H4 (cell line): ENCODE data around the gene G6PC1. TPM values are rescaled to one million over a fixed set of nuclear protein-coding genes. Genes with fewer than 3 reads are reported as not detected.
"Not testable (repeated sequence)": the region's sequence is repeated elsewhere in the genome, so short reads cannot be mapped to it uniquely, and the experiment has no call there.

ENCODE experiments used
- DNase-seq: peaks from one replicate; pipeline ENCODE4 v3.0.0-alpha.2; 2015; ENCODE audit warnings: low spot score
- total RNA-seq: library from RNA; depleted of rRNA; stranded (reverse); fragments of >200 nt; shearing (Covaris generic); gene quantifications from 2 replicates; pipeline ENCODE4 v1.2.3, GENCODE V29; 2014

The G6PC1 gene
- total RNA-seq, 1 experiment from 2014 or later = not detected

GRCh38 chr17:42901535-42902229 is 1.1 kb downstream of the G6PC1 start:
- DNase-seq = no peak

- DNase-seq = no peak
These were observed 3.5 kb downstream of the G6PC1 start for GRCh38 chr17:42904110-42904469.

DNA sequence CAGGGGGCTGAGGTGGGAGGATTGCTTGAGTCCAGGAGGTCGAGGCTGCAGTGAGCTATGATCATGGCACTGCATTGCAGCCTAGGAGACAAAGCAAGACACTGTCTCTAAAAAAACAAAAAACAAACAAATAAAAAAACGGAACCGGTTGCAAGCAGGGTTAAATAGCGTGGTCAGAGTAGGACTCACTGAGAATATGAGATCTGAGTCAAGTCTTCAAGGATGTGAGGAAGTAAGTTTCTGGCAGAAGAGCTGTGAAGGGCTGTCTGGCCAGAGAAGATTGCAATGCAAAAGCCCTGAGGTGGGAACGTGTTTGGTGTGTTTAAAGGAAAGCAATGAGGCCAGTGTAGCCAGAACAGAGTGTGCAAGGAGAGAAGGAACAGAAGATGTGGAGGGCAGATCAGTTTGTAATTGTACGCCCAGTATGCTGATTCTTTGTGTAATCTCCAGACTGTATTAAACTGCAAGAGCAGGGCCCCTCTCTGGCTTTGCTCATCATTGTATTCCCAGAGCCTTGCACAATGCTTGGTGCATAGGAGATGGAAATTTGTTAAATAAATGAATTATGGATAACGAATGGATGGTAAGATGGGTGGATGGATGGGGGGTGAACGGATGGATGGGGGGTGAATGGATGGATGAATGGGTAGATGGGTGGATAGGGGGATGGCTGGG is 6.3 kb downstream of the G6PC1 start:
- no peak for DNase-seq

DNA sequence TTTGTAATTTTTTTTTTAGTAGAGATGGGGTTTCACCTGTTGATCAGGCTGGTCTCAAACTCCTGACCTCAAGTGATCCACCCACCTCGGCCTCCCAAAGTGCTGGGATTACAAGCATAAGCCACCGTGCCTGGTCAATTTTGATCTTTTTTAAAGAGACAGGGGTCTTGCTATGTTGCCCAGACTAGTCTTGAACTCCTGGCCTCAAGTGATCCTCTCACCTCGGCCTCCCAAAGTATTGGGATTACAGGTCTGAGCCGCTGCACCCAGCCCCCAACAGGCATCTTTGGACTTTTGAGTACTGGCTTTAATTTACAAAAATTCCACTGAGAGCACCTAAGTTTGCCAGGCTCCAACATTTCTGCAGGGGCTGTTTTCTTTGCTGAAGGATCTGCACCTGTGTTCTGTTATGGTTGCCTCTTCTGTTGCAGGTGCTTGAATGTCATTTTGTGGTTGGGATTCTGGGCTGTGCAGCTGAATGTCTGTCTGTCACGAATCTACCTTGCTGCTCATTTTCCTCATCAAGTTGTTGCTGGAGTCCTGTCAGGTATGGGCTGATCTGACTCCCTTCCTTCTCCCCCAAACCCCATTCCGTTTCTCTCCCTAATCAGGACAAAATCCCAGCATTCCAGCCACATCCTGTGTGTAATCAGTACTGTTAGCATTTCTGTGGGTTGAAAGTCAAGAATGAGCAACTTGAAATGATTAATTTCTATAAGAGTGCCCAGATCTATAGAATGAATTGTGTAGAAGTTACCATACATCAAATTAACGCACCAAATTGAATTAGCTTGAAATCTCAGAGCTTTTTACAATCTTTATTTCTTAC is 8.5 kb downstream of the G6PC1 start:
- no peak for DNase-seq

- DNase-seq = no peak
These were observed 12.9 kb downstream of the G6PC1 start for GRCh38 chr17:42913522-42913921.

DNA sequence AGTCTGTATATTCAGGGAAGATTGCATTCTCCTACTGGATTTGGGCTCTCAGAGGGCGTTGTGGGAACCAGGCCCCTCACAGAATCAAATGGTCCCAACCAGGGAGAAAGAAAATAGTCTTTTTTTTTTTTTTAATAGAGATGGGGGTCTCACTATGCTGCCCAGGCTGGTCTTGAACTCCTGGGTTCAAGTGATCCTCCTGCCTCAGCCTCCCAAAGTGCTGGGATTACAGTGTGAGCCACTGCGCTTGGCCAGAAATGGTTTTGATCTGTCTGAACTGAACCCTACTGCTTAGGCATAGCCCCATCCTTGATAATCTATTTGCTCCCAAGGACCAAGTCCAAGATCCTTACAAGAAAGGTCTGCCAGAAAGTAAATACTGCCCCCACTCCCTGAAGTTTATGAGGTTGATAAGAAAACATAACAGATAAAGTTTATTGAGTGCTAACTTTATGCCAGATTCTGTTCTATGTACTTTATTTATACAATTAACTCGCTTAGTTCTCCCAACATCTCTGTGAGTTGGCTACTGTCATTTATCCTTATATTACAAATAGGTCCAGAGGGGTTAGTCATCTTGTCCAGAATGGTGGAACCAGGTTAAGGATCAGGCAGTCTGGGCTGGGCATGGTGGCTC is 13.5 kb downstream of the G6PC1 start:
- no peak for DNase-seq

DNA sequence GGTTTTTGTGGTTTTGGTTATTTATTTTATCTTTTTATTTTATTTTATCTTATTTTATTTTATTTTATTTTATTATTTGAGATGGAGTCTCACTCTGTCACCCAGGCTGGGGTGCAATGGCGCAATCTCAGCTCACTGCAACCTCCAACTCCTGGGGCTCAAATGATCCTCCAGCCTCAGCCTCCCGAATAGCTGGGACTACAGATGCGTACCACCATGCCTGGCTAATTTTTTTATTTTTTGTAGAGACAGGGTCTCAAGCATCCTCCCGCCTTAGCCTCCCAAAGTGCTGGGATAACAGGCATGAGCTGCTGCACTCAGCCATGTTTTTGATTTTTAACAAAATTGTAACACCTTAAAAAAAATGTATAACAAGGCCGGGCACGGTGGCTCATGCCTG is 14.7 kb downstream of the G6PC1 start:
- not testable (repeated sequence) for DNase-seq

DNA sequence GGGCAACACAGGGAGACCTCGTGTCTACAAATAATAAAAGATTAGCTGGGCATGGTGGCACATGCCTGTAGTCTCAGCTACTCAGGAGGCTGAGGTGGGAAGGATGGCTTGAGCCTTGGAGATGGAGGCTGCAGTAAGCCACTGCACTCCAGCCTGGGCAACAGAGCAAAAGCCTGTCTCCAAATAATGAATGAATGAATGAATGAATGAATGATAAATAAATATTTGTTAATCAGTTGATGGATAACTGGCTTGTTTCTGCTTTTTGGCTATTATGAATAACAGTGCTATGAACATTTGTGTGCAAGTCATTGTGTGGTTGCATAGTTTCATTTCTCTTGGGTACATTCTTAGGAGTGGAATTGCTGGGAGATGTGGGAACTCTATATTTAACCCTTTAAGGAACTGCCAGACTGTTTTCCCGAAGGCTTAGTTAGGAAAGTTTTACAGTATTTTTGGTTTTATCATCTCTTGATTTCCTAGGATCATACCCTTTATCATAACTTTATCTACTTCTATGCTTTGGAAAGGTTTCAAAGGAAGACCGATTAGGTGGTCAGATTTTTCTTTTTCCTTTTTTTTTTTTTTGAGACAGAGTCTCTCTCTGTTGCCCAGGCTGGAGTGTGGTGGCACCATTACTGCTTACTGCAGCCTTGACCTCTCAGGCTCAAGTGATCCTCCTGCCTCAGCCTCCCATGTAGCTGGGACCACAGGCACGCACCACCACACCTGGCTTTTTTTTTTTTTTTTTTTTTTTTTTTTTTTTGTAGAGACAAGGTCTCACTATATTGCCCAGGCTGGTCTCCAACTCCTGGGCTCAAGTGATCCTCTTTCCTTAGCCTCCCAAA is 16.0 kb downstream of the G6PC1 start:
- not testable (repeated sequence) for DNase-seq

DNA sequence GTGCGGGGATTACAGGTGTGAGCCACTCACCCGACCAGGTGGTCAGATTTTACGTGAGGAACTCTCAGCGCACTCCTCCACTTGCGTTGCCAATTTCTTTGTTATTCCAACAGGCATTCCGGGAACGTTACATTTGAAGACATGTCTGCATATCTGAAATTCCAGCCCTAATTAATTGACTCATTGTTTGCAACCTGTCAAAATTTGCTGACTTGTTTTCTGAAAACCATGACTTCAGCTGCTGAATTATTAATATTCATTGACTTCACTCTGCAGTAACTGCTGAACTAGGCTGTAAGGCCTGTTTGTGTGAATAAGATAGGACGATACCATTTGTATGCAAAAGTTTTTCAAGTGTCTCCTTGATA is 16.6 kb downstream of the G6PC1 start:
- no peak for DNase-seq

- no peak for DNase-seq
These were observed 18.4 kb downstream of the G6PC1 start for GRCh38 chr17:42918902-42919521.

- DNase-seq = not testable (repeated sequence)
These were observed 19.0 kb downstream of the G6PC1 start for GRCh38 chr17:42919522-42920077.

DNA sequence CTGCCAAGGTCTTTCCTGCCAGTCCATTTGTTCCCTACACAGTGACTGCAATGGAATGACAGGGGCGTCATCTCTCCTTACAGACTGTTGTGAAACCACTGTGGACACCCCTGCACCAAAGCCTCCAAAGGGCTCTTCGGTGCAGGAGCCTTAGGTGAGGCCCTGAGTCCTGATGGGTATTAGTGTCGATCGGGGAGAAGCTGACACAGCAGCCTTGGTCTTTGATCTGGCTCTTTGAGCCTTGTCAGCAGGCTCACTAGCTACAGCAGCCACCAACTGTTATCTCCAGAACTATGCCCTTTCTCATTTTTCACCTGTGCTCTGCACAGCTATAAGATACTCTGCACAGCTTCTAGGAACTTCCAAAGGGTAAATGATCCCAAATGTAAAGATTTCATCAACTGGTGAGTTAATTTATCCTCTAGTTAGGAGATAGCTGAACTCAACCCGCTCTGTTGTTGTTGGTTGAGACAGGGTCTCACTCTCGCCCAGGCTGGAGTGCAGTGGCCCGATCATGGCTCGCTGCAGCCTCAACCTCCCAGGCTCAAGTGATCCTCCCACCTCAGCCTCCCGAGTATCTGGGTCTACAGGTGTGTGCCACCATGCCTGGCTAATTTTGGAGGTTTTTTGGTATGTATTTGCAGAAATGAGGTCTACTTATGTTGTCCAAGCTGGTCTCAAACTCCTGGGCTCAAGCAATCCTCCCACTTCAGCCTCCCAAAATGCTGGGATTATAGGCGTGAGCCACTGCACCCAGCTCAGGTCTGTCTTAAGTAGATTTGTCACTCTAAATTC is 19.7 kb downstream of the G6PC1 start:
- DNase-seq = no peak

GRCh38 chr17:42920922-42921321 is 20.3 kb downstream of the G6PC1 start:
- no peak for DNase-seq

DNA sequence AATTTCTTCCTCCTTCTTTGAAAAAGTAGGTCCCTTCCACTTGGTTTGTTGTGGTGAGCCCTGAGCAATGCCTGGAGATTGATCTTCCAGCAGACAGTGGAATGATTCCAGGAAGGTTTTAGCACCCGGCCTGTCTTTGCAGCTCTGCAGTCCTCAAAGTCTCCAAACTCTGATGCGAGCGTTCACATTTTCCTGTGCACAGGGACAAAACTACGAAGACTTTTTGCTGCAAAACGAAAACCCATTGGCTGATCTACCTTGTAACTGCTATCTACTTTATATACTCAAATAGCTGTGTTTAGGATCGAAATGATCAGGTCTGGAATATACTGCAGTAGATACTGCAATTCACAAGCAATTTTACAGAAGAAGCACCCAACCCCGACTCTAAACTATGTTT is 21.7 kb downstream of the G6PC1 start:
- DNase-seq = no peak

DNA sequence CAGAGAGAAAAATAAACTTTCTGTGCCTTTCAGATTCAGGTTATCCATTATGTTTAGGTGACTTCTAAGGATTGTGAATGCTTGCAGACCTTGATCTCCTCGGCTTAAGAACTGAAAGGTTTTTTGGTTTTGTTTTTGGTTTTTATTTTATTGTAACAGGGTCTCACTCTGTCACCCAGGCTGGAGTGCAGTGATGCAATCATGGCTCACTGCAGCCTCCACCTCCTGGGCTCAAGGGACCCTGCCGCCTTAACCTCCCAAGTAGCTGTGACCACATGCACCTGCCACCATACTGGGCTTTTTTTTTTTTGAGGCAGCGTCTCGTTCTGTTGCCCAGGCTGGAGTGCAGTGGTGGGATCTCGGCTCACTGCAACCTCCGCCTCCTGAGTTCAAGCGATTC is 22.9 kb downstream of the G6PC1 start:
- not testable (repeated sequence) for DNase-seq

GRCh38 chr17:42924891-42925290 is 24.3 kb downstream of the G6PC1 start:
- DNase-seq = no peak

DNA sequence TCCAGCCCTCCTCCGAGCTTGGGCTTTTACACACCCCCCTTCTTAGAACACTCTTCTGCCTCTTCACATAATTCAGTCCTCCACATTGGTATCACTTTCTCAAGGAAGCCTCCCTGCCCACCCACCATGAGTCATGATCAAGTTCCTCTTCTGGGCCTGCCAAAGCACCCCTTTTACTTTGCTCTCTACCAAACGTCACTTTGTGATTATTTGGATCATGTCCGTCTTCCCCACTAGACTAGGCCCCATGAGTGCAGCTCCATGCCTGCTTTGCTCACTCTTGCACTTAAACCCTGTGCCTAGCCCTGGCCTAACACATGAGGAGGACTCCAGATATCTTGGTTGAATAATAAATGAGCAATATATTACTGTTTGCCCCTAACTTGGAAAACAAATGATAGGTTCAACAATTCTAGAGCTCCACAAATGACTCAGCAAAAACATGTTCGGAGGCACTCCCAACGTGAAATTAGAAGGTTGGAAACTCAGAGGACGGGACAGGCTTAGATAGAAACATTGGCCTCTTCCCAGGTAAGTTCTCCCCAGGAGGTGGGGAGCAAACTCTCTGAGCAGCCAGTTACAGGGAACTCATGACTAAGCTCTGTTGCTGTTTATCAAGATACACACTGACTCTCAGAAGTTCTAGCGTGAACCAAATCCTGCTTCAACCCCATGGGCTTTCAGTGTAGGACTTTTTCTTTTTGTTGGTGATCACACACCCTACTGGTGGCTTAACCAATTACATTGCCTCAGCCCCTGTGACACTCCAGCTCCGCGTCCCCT is 28.3 kb downstream of the G6PC1 start:
- peak; percentile 85 for DNase-seq

- no peak for DNase-seq
These were observed 28.9 kb downstream of the G6PC1 start for GRCh38 chr17:42929497-42929844.
